Stimulated activated CD8-positive, alpha-beta memory T cell treated with anti-CD3 and anti-CD28 coated beads, Interleukin-4, amount 100 ng/mL, for 1 hour (primary cell): ENCODE results near the gene ZNF786.
"Not testable (repeated sequence)": the region's sequence is repeated elsewhere in the genome, so short reads cannot be mapped to it uniquely, and the experiment has no call there.

Experiments used
- DNase-seq, 2 donors: peaks; one replicate each; pipeline ENCODE4 v3.0.0-alpha.2; 2020; ENCODE audit warnings: low read depth in 2 of 2, low spot score in 1 of 2

Gene ZNF786

DNA sequence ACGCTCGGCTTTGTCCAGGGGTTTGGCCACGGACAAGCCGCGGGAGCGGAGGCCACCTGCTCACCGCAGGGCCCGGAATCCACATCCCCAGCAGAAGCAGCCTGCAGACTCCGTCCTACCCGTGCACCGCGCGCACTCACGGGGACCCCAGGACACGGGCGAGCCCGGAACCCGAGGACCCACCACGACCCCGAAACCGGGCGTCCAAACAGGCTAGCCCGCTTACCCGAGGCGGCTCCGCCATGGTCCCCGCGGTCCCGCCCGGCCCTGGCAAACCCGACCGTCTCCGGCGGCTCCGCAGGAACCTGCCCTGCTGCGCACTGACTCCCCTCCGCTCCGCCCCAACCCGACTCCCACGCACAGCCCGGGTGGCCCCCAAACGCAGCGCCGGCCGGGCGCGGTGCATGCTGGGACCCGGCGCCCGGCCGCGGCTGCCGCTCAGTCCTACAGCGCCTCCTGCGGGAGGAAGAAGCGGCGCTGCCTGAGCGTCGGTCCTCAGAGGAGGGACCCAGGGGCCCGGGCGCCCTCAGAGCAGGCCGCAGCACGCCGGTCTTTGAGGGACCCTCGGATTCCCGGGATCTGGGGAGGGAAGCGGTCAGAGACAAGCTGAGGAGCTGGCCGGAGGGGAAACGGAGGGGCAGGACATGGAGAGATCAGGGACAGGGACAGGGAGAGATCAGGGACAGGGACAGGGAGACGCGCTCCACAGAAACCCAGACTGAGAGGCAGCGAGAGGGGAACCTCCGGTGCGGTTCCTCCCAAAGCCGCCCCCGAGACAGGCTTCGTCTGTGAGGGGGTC, at the start of gene ZNF786:
Gene ZNF786, minus strand, starts transcription at position 322 of the 799 bp plus-strand sequence. Its CDS starts 78 bp downstream, at position 244.
- peak; percentile 74 to 87 for DNase-seq

GRCh38 chr7:149136118-149136517, 45.6 kb upstream of the ZNF786 start:
- DNase-seq, result no peak

GRCh38 chr7:149133028-149133710, 42.7 kb upstream of the ZNF786 start:
- DNase-seq, result no peak

DNA sequence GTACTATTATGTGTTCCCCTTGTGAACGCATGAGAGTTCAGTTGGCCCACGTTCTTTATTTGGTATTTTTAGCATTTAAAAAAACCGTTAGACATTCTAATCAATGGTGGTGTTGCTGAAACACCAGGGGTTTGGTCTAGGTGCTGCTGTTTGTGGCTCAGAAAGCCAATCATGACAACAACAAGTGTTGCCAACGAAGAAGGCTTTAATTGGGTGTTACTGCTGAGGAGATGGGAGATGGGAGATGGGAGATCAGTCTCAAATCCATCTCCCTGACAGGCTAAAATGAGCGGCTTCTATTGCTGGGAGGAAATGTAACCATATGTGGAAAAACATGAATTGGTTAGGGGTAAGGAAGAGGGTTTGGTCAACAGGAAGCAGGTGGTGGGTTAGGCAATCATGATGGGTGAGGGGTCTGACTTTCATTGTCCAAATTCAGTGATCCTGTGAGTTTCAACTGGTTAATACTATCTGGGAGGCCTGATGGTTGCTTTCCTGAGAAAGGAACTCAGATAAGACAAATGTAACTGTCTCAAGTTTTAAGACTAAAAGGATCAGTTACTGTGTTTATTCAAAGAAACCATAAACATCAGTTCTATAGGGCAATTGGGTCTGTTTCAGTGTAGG, 40.2 kb upstream of the ZNF786 start:
- no peak for DNase-seq

- DNase-seq, result peak; percentile 15 to 26
Observed at GRCh38 chr7:149126662-149127266, 36.2 kb upstream of the ZNF786 start.

GRCh38 chr7:149125863-149126661, 35.5 kb upstream of the ZNF786 start, which contains the start of gene ZNF425:
Gene ZNF425 (minus strand): TSS chr7:149126324. CDS start chr7:149126213, 111 bp downstream.
- DNase-seq, result peak; percentile 82 to 85

GRCh38 chr7:149125189-149125862, 34.8 kb upstream of the ZNF786 start:
- DNase-seq, result no peak

GRCh38 chr7:149109969-149110368, 19.5 kb upstream of the ZNF786 start:
- no peak for DNase-seq

- DNase-seq, result no peak
Observed at GRCh38 chr7:149104749-149105148, 14.2 kb upstream of the ZNF786 start.

- no peak for DNase-seq
Observed at GRCh38 chr7:149104214-149104613, 13.7 kb upstream of the ZNF786 start.

GRCh38 chr7:149103424-149103823, 12.9 kb upstream of the ZNF786 start:
- DNase-seq, result no peak

DNA sequence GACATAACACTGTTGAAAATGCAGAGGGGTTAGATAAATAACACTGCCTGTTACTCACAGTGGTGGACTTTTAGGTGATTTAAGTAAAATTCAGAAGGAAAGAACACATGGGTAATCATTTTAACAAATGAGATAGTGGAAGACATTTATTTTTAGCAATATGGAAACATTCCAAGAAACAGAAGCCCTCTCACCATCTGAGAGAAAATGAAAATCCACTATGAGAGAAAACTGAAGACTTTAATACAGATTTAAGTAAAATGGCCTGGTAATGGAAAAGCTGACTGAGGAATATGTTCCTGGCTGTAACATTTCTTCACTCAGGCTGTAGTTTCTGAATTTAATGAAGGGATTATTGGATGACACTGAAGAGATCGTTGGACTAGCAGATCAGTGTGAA, 12.1 kb upstream of the ZNF786 start:
- no peak for DNase-seq

- DNase-seq, result no peak
Observed at GRCh38 chr7:149100821-149101220, 10.3 kb upstream of the ZNF786 start.

DNA sequence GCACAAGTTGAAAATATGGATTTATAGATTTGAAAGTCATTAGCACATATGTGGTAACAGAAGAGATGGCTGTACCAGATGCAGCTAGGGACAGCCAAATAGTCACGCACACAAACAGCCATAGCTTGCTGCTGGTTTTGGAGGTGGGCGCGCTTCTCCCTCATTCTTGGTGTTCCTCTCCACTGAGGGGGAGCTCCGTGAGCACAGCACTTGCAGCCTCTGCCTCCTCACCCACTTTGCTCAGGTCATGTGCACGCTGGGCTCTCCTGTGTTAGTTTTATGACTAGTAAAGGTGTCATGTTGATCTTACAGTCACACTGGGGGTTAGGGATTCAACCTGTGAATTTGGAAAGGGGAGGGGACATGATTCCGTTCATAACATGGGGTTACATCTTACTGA, 8.5 kb upstream of the ZNF786 start:
- no peak for DNase-seq

DNA sequence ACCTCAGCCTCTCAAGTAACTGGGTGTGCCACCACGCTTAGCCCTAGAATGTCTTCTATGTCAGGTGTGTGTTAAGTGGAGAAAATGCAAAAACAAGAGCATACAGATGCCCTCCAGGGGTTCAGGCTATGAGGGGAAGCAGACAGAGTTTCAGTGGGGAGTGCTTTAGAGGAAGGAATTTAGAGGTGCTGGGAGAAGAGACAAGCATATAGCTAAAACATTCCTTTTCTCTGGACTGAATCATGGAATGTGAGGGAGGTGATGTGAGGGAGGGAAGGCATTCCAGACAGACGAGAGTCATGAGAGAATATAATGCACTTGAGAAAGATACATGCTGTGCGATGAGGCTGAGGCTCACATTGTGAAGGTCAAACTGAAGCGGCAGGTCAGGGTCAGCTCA, 6.6 kb upstream of the ZNF786 start:
- DNase-seq, result no peak

DNA sequence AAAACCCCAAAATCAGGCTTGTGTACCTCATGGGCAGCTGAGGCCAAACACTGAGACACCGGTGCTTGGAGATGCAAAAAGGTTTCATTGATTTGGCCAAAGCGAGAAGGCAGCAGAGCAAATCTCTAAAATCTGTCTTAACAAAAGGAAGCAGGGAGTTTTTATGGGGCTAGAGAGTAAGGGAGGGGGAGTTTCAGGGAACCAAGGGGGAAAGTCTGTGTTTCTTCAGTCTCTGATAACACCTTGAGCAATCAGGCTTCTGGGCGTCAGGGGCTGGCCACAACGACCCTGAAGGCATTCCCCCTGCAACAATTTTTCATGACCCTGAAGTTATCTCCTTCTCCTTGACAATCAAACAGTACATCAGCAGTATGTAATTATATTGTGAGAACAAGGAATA, 2.7 kb upstream of the ZNF786 start:
- DNase-seq, result no peak

DNA sequence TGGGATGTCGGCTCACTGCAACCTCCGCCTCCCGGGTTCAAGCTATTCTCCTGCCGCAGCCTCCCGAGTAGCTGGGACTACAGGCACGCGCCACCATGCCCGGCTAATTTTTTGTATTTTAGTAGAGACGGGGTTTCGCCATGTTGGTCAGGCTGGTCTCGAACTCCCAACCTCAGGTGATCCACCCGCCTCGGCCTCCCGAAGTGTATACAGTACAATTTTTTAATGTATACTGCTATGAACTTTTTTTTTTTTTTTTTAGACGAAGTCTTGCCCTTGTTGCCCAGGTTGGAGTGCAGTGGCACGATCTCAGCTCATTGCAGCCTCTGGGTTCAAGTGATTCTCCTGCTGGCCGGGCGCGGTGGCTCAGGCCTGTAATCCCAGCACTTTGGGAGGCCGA, 1.7 kb upstream of the ZNF786 start:
- not testable (repeated sequence) for DNase-seq

DNA sequence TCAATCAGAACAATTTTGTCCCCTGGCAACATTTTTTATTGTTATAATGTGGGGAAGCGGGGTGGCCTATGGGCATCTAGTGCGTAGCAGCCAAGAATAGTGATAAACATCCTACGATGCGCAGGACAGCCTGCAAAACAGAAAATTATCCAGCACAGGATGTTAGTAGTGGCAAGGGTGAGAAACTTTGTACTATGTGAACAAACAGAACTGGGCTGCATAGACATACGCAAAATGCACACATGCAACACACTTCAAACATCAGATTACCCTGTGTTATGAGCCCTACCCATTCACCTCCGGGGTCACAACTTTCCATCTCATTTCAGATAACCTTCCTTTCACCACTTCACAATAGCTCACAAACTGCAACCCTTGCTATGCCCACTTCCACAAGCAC, 3.1 kb downstream of the ZNF786 start:
- no peak for DNase-seq

DNA sequence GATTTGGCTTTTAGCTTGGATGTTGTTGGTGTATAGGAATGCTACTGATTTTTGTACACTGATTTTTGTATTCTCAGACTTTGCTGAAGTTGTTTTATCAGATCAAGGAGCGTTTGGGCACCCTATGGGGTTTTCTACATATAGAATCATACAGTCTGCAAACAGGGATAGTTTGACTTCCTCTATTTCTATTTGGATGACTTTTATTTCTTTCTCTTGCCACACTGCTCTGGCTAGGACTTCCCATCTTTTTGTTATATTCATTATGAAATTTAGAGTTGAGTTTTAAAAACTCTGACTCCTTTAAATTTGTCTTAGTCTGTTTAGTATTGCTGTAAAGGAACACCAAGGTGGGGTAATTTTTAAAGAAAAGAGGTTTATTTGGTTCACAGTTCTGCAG, 4.7 kb downstream of the ZNF786 start:
- no peak for DNase-seq

- no peak for DNase-seq
Observed at GRCh38 chr7:149084407-149084806, 6.1 kb downstream of the ZNF786 start.
